GM06990 (cell line): ENCODE measurements around the gene APOC3.
A peak's percentile ranks its signal among the peaks of the same experiment; 100 is the strongest.

Experiments used
- DNase-seq: peaks from one replicate; pipeline ENCODE4 v3.0.0-alpha.2; 2011; ENCODE audit not compliant: insufficient read length; ENCODE audit errors: extremely low read depth
- H3K27me3 ChIP-seq: replicated peaks from 2 replicates; pipeline ENCODE4 v1.6.0; 2011; ENCODE audit warnings: low read length; ENCODE audit not compliant: control insufficient read depth, insufficient read depth
- H3K36me3 ChIP-seq: 2 replicates; pipeline ENCODE4 v1.5.1; 2011; ENCODE audit warnings: low read length; ENCODE audit not compliant: control insufficient read depth, insufficient read depth
- H3K4me3 ChIP-seq: replicated peaks from 2 replicates; pipeline ENCODE4 v1.5.1; 2011; ENCODE audit warnings: low read depth, mild to moderate bottlenecking, control low read depth, low read length
- TF ChIP-seq, protein P1 (sequence below): IDR thresholded peaks from 2 replicates; pipeline ENCODE4 v1.5.1; 2011; ENCODE audit warnings: low read length, control low read depth, mild to moderate bottlenecking, inconsistent platforms; ENCODE audit not compliant: insufficient read depth, poor library complexity, severe bottlenecking

APOC3 gene

DNA sequence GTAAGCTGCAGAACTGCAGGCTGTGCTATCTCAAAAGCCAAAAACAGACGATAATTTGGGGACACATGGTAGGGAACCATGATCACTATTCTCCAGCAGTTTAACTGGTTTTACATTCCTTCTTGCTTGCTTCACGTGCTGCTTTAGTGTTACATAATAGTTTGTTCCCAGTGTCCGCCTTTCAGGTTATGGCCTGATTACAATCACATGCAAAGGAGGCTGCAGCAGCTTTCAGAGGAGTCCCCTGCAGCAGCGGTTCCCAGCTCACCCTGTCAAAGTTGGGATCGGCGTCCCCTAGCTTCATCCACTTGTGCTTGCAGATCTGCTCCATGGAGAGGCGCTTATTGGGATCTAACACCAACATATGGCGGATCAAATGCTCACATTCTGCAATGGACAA is 46.9 kb downstream of the APOC3 start:
- Histone ChIP-seq H3K4me3 (no peak overlapping the region), H3K27me3 (no peaks in the 10 kb centered on the region), H3K36me3 (peaks cover 14% of the 10 kb centered on the region)
- no peak for DNase-seq
- TF ChIP-seq, protein P1, sequence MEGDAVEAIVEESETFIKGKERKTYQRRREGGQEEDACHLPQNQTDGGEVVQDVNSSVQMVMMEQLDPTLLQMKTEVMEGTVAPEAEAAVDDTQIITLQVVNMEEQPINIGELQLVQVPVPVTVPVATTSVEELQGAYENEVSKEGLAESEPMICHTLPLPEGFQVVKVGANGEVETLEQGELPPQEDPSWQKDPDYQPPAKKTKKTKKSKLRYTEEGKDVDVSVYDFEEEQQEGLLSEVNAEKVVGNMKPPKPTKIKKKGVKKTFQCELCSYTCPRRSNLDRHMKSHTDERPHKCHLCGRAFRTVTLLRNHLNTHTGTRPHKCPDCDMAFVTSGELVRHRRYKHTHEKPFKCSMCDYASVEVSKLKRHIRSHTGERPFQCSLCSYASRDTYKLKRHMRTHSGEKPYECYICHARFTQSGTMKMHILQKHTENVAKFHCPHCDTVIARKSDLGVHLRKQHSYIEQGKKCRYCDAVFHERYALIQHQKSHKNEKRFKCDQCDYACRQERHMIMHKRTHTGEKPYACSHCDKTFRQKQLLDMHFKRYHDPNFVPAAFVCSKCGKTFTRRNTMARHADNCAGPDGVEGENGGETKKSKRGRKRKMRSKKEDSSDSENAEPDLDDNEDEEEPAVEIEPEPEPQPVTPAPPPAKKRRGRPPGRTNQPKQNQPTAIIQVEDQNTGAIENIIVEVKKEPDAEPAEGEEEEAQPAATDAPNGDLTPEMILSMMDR: no peak

DNA sequence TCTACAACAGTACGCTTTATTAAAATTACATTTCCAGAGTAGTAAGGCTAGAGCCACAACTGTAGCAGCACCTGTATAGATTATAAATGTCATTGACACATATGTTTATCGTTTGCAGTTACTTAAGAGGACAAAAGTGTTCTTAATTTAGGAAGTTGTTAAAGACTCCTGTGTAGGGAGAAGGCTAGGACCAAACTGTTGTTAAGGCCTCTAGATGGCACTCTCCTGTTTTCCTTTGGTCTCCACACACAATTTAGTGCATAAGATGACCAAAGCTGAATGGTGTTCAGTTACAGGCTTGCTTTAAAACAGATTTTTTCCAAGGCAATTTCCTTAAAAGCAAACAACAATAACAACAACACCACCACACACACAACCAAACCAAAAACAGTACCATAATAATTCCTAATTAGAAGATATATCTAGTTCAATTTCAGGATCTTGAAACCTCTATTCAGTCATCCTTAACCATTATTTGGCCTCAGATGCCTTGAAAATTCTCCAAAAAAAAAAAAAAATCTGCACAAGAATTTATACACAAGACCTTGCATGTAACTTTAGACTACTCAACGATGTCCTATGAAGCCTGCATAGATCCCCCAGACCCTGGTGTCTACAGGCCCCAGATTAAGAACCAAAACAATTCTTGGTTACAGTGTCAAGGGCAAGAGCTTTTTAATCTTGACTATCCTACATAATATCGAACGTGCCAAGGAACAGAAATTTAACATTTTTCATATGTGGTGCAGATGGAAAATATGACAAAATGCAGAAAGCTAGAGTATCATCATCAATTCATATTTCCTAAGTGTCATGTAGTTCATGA is 50.3 kb downstream of the APOC3 start:
- TF ChIP-seq, protein P1: peak; percentile 69
- Histone ChIP-seq H3K4me3 (no peak overlapping the region), H3K27me3 (no peaks in the 10 kb centered on the region), H3K36me3 (peaks cover 6% of the 10 kb centered on the region)
- DNase-seq: peak; percentile 41

GRCh38 chr11:116881143-116881542 is 51.4 kb downstream of the APOC3 start:
- TF ChIP-seq, protein P1: no peak
- no peaks in the 10 kb centered on the region for H3K27me3 ChIP-seq
- peaks cover 2% of the 10 kb centered on the region; the same call in 1 of the 2 replicates for H3K36me3 ChIP-seq
- H3K4me3 ChIP-seq: no peak overlapping the region
- no peak for DNase-seq

GRCh38 chr11:116882386-116882785 is 52.7 kb downstream of the APOC3 start:
- Histone ChIP-seq H3K27me3 (no peaks in the 10 kb centered on the region), H3K4me3 (no peak overlapping the region), H3K36me3 (peaks cover 2% of the 10 kb centered on the region; the same call in 1 of the 2 replicates)
- DNase-seq: no peak
- TF ChIP-seq, protein P1: no peak
